ENCODE measurements around the gene AASDH. TPM values are rescaled to one million over a fixed set of nuclear protein-coding genes. Genes with fewer than 3 reads are reported as not detected.

Gene AASDH
- total RNA-seq, 1 experiment from 2014 or later, result 5.4 TPM

GRCh38 chr4:56297776-56298175, 89.5 kb downstream of the AASDH start:
- TF ChIP-seq POLR2AphosphoS5 (IDR thresholded peaks at IDR 0.05; ENCODE audit: low read depth, low read length) (no peak), REST (IDR thresholded peaks at IDR 0.05; ENCODE audit: insufficient read depth in 1 of 2, low read depth in 2 of 2, low read length in 1 of 2) (no peak), CTCF (IDR thresholded peaks at IDR 0.05) (no peak), SIN3A (IDR thresholded peaks at IDR 0.05; ENCODE audit: borderline replicate concordance, insufficient read depth, low read depth, low read length) (no peak), TCF7L2 (IDR thresholded peaks at IDR 0.05; ENCODE audit: low read depth, low read length) (no peak)
- ChIA-PET CTCF (no interaction called here), POLR2A (interaction anchor here (0.6 kb wide), 1 partner anchor 111 kb away, joined by 9 read pairs; no protein-coding TSS in a partner anchor)
- DNase-seq (ENCODE audit: low read depth, low spot score) (no peak), ATAC-seq (no peak)
- intact Hi-C loops (cut with micrococcal nuclease; ENCODE audit: unreplicated experiment), result loop anchor here (10.0 kb wide), 1 partner anchor 253 kb away; a partner anchor contains a TSS
- in situ Hi-C loops (cut with HindIII; ENCODE audit: low pct_unique_long_range_greater_than_20kb, low sequenced_read_pairs), result no loop called here
- BruUV-seq (replicated peaks), result no TSS peak
- no peak overlapping the region for H3K27ac ChIP-seq (ENCODE audit: low read length)
- no peak overlapping the region for H3K4me3 ChIP-seq (ENCODE audit: low read depth in 2 of 2, low read length in 2 of 2)
- peaks cover 3% of the 10 kb centered on the region for H3K4me1 ChIP-seq (ENCODE audit: control insufficient read depth, insufficient read depth, low read length)
- H3K36me3 ChIP-seq (ENCODE audit: control insufficient read depth, insufficient read depth, low read length), result no peaks in the 10 kb centered on the region
- no peaks in the 10 kb centered on the region for H3K27me3 ChIP-seq (ENCODE audit: control insufficient read depth, insufficient read depth, low read length)
- H3K9me3 ChIP-seq (ENCODE audit: control insufficient read depth, insufficient read depth, low read depth, low read length), result no peaks in the 10 kb centered on the region

- in situ Hi-C loops (cut with HindIII; ENCODE audit: low pct_unique_long_range_greater_than_20kb, low sequenced_read_pairs), result no loop called here
- no peak overlapping the region for H3K4me3 ChIP-seq (ENCODE audit: low read depth in 2 of 2, low read length in 2 of 2)
- TF ChIP-seq CTCF (IDR thresholded peaks at IDR 0.05), result no peak
- no peak for TF ChIP-seq TCF7L2 (IDR thresholded peaks at IDR 0.05; ENCODE audit: low read depth, low read length)
- no peak for TF ChIP-seq REST (IDR thresholded peaks at IDR 0.05; ENCODE audit: insufficient read depth in 1 of 2, low read depth in 2 of 2, low read length in 1 of 2)
- no peak for TF ChIP-seq SIN3A (IDR thresholded peaks at IDR 0.05; ENCODE audit: borderline replicate concordance, insufficient read depth, low read depth, low read length)
- TF ChIP-seq POLR2AphosphoS5 (IDR thresholded peaks at IDR 0.05; ENCODE audit: low read depth, low read length), result no peak
- no peaks in the 10 kb centered on the region for H3K27me3 ChIP-seq (ENCODE audit: control insufficient read depth, insufficient read depth, low read length)
- peaks cover 3% of the 10 kb centered on the region for H3K4me1 ChIP-seq (ENCODE audit: control insufficient read depth, insufficient read depth, low read length)
- intact Hi-C loops (cut with micrococcal nuclease; ENCODE audit: unreplicated experiment), result loop anchor here (10.0 kb wide), 1 partner anchor 252 kb away; a partner anchor contains a TSS
- no peaks in the 10 kb centered on the region for H3K9me3 ChIP-seq (ENCODE audit: control insufficient read depth, insufficient read depth, low read depth, low read length)
- no peaks in the 10 kb centered on the region for H3K36me3 ChIP-seq (ENCODE audit: control insufficient read depth, insufficient read depth, low read length)
- no peak overlapping the region for H3K27ac ChIP-seq (ENCODE audit: low read length)
- CTCF ChIA-PET, result no interaction called here
- no peak for DNase-seq (ENCODE audit: low read depth, low spot score)
- no peak for ATAC-seq
- no TSS peak for BruUV-seq (replicated peaks)
- POLR2A ChIA-PET, result interaction anchor here (0.5 kb wide), 1 partner anchor 295 kb away, joined by 3 read pairs; no protein-coding TSS in a partner anchor
Observed at GRCh38 chr4:56296526-56296925, 90.8 kb downstream of the AASDH start.

Measured in Panc1 (cell line).